Stimulated activated memory B cell treated with anti-CD40 and anti-IgM and Interleukin-4, amounts not matched to agents 10 μg/mL and 1 μg/mL and 100 μg/mL, for 72 hours (primary cell): ENCODE results near the gene PARD3.

Experiments used
- ATAC-seq: fragments of 150-1000 bp; cut with Tn5 transposase; 2 replicates; pipeline ENCODE4 v1.10.0; 2021
- H3K27ac Mint-ChIP-seq: one replicate; pipeline ENCODE4 v1.8.0; 2022; ENCODE audit warnings: mild to moderate bottlenecking, mixed read lengths
- H3K27me3 Mint-ChIP-seq: one replicate; pipeline ENCODE4 v1.8.0; 2022; ENCODE audit warnings: mixed read lengths
- H3K36me3 Mint-ChIP-seq: one replicate; pipeline ENCODE4 v1.8.0; 2022; ENCODE audit warnings: mixed read lengths
- H3K4me1 Mint-ChIP-seq: one replicate; pipeline ENCODE4 v1.8.0; 2022; ENCODE audit warnings: mixed read lengths
- H3K4me3 Mint-ChIP-seq: one replicate; pipeline ENCODE4 v1.8.0; 2022; ENCODE audit warnings: mild to moderate bottlenecking, moderate library complexity, mixed read lengths
- H3K9me3 Mint-ChIP-seq: one replicate; pipeline ENCODE4 v1.8.0; 2022; ENCODE audit warnings: mixed read lengths

Gene PARD3

GRCh38 chr10:34520084-34520483, 295.0 kb downstream of the PARD3 start:
- Mint-ChIP-seq H3K36me3 (no peaks in the 10 kb centered on the region), H3K4me1 (no peaks in the 10 kb centered on the region), H3K27me3 (no peaks in the 10 kb centered on the region), H3K4me3 (no peak overlapping the region), H3K27ac (no peak overlapping the region), H3K9me3 (peaks cover 3% of the 10 kb centered on the region)
- ATAC-seq, result no peak

- Mint-ChIP-seq H3K36me3 (no peaks in the 10 kb centered on the region), H3K9me3 (peaks cover 3% of the 10 kb centered on the region), H3K4me3 (no peak overlapping the region), H3K27me3 (no peaks in the 10 kb centered on the region), H3K4me1 (no peaks in the 10 kb centered on the region), H3K27ac (no peak overlapping the region)
- ATAC-seq, result no peak
Measured at GRCh38 chr10:34514290-34514689, 300.8 kb downstream of the PARD3 start.

GRCh38 chr10:34513636-34514035, 301.5 kb downstream of the PARD3 start:
- ATAC-seq, result no peak
- Mint-ChIP-seq H3K36me3 (no peaks in the 10 kb centered on the region), H3K27me3 (no peaks in the 10 kb centered on the region)

GRCh38 chr10:34507217-34507616, 307.9 kb downstream of the PARD3 start:
- no peaks in the 10 kb centered on the region for H3K4me1 Mint-ChIP-seq
- no peak for ATAC-seq
- no peak overlapping the region for H3K27ac Mint-ChIP-seq
- H3K36me3 Mint-ChIP-seq, result no peaks in the 10 kb centered on the region
- H3K27me3 Mint-ChIP-seq, result no peaks in the 10 kb centered on the region
- H3K9me3 Mint-ChIP-seq, result no peaks in the 10 kb centered on the region
- no peak overlapping the region for H3K4me3 Mint-ChIP-seq

More at GRCh38 chr10:34513636-34514035, 301.5 kb downstream of the PARD3 start:
- Mint-ChIP-seq H3K27ac (no peak overlapping the region), H3K4me3 (no peak overlapping the region), H3K9me3 (no peaks in the 10 kb centered on the region), H3K4me1 (no peaks in the 10 kb centered on the region)

- Mint-ChIP-seq H3K36me3 (no peaks in the 10 kb centered on the region), H3K27me3 (no peaks in the 10 kb centered on the region), H3K27ac (no peak overlapping the region), H3K4me3 (no peak overlapping the region), H3K9me3 (no peaks in the 10 kb centered on the region), H3K4me1 (no peaks in the 10 kb centered on the region)
- no peak for ATAC-seq
Measured at GRCh38 chr10:34506786-34507185, 308.3 kb downstream of the PARD3 start.

GRCh38 chr10:34505338-34505737, 309.8 kb downstream of the PARD3 start:
- no peaks in the 10 kb centered on the region for H3K9me3 Mint-ChIP-seq
- no peak overlapping the region for H3K4me3 Mint-ChIP-seq
- H3K36me3 Mint-ChIP-seq, result no peaks in the 10 kb centered on the region
- no peaks in the 10 kb centered on the region for H3K4me1 Mint-ChIP-seq
- H3K27ac Mint-ChIP-seq, result no peak overlapping the region
- H3K27me3 Mint-ChIP-seq, result no peaks in the 10 kb centered on the region
- ATAC-seq, result no peak

GRCh38 chr10:34504534-34504933, 310.6 kb downstream of the PARD3 start:
- H3K27ac Mint-ChIP-seq, result no peak overlapping the region
- H3K36me3 Mint-ChIP-seq, result no peaks in the 10 kb centered on the region
- no peaks in the 10 kb centered on the region for H3K27me3 Mint-ChIP-seq
- H3K9me3 Mint-ChIP-seq, result no peaks in the 10 kb centered on the region
- ATAC-seq, result no peak
- H3K4me3 Mint-ChIP-seq, result no peak overlapping the region
- H3K4me1 Mint-ChIP-seq, result no peaks in the 10 kb centered on the region

GRCh38 chr10:34503704-34504103, 311.4 kb downstream of the PARD3 start:
- Mint-ChIP-seq H3K36me3 (no peaks in the 10 kb centered on the region), H3K9me3 (no peaks in the 10 kb centered on the region), H3K27ac (no peak overlapping the region), H3K27me3 (no peaks in the 10 kb centered on the region), H3K4me3 (no peak overlapping the region), H3K4me1 (no peaks in the 10 kb centered on the region)
- no peak for ATAC-seq

- Mint-ChIP-seq H3K4me1 (no peaks in the 10 kb centered on the region), H3K36me3 (no peaks in the 10 kb centered on the region), H3K27me3 (no peaks in the 10 kb centered on the region), H3K9me3 (peaks cover 2% of the 10 kb centered on the region), H3K27ac (no peak overlapping the region), H3K4me3 (no peak overlapping the region)
- ATAC-seq, result no peak
Measured at GRCh38 chr10:34499612-34500279, 315.4 kb downstream of the PARD3 start.

GRCh38 chr10:34498821-34499220, 316.3 kb downstream of the PARD3 start:
- Mint-ChIP-seq H3K27ac (no peak overlapping the region), H3K4me1 (no peaks in the 10 kb centered on the region), H3K9me3 (peaks cover 2% of the 10 kb centered on the region), H3K4me3 (no peak overlapping the region), H3K27me3 (no peaks in the 10 kb centered on the region), H3K36me3 (no peaks in the 10 kb centered on the region)
- ATAC-seq, result no peak

- H3K27me3 Mint-ChIP-seq, result no peaks in the 10 kb centered on the region
- ATAC-seq, result no peak
Measured at GRCh38 chr10:34495938-34496337, 319.2 kb downstream of the PARD3 start.

GRCh38 chr10:34494012-34494411, 321.1 kb downstream of the PARD3 start:
- no peak overlapping the region for H3K4me3 Mint-ChIP-seq
- peaks cover 2% of the 10 kb centered on the region for H3K9me3 Mint-ChIP-seq
- no peak for ATAC-seq
- no peaks in the 10 kb centered on the region for H3K27me3 Mint-ChIP-seq
- H3K27ac Mint-ChIP-seq, result no peak overlapping the region
- H3K36me3 Mint-ChIP-seq, result no peaks in the 10 kb centered on the region
- no peaks in the 10 kb centered on the region for H3K4me1 Mint-ChIP-seq

More at GRCh38 chr10:34495938-34496337, 319.2 kb downstream of the PARD3 start:
- Mint-ChIP-seq H3K9me3 (peaks cover 2% of the 10 kb centered on the region), H3K4me1 (no peaks in the 10 kb centered on the region), H3K4me3 (no peak overlapping the region), H3K36me3 (no peaks in the 10 kb centered on the region), H3K27ac (no peak overlapping the region)

GRCh38 chr10:34492081-34492480, 323.0 kb downstream of the PARD3 start:
- H3K27me3 Mint-ChIP-seq, result no peaks in the 10 kb centered on the region
- peaks cover 2% of the 10 kb centered on the region for H3K9me3 Mint-ChIP-seq
- no peaks in the 10 kb centered on the region for H3K36me3 Mint-ChIP-seq
- no peak for ATAC-seq
- no peak overlapping the region for H3K27ac Mint-ChIP-seq
- no peak overlapping the region for H3K4me3 Mint-ChIP-seq
- no peaks in the 10 kb centered on the region for H3K4me1 Mint-ChIP-seq

- no peak for ATAC-seq
- Mint-ChIP-seq H3K4me1 (no peaks in the 10 kb centered on the region), H3K36me3 (no peaks in the 10 kb centered on the region), H3K27me3 (no peaks in the 10 kb centered on the region), H3K27ac (no peak overlapping the region), H3K4me3 (no peak overlapping the region), H3K9me3 (peaks cover 2% of the 10 kb centered on the region)
Measured at GRCh38 chr10:34491678-34492077, 323.4 kb downstream of the PARD3 start.

GRCh38 chr10:34489973-34490745, 324.9 kb downstream of the PARD3 start:
- H3K27ac Mint-ChIP-seq, result no peak overlapping the region

GRCh38 chr10:34489411-34489810, 325.7 kb downstream of the PARD3 start:
- Mint-ChIP-seq H3K9me3 (no peaks in the 10 kb centered on the region), H3K36me3 (no peaks in the 10 kb centered on the region), H3K4me3 (no peak overlapping the region), H3K27me3 (no peaks in the 10 kb centered on the region), H3K27ac (no peak overlapping the region), H3K4me1 (no peaks in the 10 kb centered on the region)
- no peak for ATAC-seq

More at GRCh38 chr10:34489973-34490745, 324.9 kb downstream of the PARD3 start:
- Mint-ChIP-seq H3K4me1 (no peaks in the 10 kb centered on the region), H3K4me3 (no peak overlapping the region), H3K36me3 (no peaks in the 10 kb centered on the region), H3K27me3 (no peaks in the 10 kb centered on the region), H3K9me3 (no peaks in the 10 kb centered on the region)
- no peak for ATAC-seq
